KOPT-K1 (cell line): Measurements from ENCODE around the gene PLBD1.

ENCODE experiments used
- H3K27ac ChIP-seq: fragments of 200-600 bp; sonication (generic); 2 replicates; pipeline ENCODE4 v1.5.1; 2016; ENCODE audit warnings: antibody characterized with exemption, mild to moderate bottlenecking, low read depth, low read length; ENCODE audit not compliant: poor library complexity, severe bottlenecking
- H3K36me3 ChIP-seq: fragments of 200-600 bp; sonication (generic); 2 replicates; pipeline ENCODE4 v1.5.1; 2017; ENCODE audit warnings: antibody characterized with exemption, mild to moderate bottlenecking, low read length, moderate library complexity; ENCODE audit not compliant: insufficient read depth
- H3K9me3 ChIP-seq: fragments of 200-600 bp; sonication (generic); 2 replicates; pipeline ENCODE4 v1.5.1; 2017; ENCODE audit warnings: antibody characterized with exemption, low read length, mild to moderate bottlenecking; ENCODE audit not compliant: insufficient read depth, poor library complexity, severe bottlenecking

Gene PLBD1

DNA sequence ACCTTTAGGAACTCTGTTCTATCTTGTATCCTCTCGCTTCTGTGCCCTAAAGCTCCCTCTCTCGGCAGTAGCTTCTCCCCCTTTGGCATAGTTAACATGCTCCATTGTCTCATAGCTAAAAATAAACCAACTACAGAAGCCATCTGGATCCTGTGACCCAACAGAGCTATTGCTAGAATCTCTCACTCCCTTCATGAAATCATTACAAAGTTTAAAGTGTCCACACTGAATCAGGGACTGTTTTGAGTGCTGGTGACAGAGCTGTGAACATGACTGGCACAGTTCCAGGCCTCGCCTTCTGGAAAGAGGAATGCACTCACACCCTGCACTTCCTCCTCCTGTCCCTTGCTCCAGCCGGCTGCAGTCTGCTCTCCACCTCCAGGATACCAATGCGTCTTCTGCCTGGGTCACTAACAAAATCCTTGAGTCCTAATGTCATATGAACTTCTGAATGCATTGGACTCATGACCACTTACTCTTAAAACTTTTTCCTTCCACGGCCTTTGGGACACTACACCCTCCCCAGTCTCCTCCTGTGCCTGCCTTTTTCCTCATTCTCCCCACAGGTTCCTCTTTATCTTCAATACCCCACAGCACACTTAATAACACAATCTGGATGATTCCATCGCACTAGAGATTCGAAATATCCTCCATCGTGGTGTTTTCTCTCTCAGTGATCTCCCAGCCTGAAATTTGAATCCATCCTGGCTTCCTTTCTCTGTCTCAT lies 13.2 kb downstream of the PLBD1 start:
- no peaks in the 10 kb centered on the region for H3K9me3 ChIP-seq
- H3K27ac ChIP-seq = no peak overlapping the region
- no peaks in the 10 kb centered on the region for H3K36me3 ChIP-seq

DNA sequence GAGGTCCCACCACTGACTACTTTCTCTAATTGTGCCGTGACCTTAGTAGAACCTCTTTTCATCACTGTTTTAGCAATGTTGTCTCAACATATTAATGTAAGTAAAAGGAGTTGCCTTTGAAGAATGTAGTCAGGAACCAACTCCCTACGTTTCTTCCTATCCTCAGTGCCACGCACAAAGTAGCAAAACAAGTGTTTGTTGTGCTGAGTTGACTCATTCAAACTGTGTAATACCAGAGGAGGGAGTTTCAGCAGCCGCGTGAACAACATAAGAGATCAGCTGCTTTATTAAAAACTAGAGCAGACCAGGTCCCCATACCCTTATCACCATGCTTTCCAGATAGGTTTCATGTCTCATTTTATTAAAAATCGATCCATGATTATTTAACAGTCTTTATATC lies 19.1 kb downstream of the PLBD1 start:
- Histone ChIP-seq H3K9me3 (no peaks in the 10 kb centered on the region), H3K27ac (no peak overlapping the region), H3K36me3 (no peaks in the 10 kb centered on the region)

DNA sequence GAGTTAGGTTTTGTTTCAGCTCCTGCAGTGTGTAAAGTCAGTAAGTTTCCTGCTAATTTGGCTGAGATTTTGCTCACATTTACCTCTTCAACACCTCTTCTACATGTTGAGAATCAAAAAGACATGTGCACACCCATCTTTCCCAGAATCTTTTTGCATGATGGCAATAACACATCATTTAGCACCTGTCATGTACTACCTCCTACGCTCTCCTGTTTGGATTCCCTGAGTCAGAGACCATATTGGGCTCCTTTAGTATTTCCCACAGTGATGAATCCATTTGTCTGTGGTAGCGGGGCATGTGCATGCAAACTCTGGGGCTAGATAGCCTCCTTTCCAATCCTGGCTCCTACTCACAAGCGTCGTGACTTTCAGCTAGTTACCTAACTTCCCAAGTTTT lies 20.1 kb downstream of the PLBD1 start:
- no peak overlapping the region for H3K27ac ChIP-seq
- no peaks in the 10 kb centered on the region for H3K36me3 ChIP-seq

DNA sequence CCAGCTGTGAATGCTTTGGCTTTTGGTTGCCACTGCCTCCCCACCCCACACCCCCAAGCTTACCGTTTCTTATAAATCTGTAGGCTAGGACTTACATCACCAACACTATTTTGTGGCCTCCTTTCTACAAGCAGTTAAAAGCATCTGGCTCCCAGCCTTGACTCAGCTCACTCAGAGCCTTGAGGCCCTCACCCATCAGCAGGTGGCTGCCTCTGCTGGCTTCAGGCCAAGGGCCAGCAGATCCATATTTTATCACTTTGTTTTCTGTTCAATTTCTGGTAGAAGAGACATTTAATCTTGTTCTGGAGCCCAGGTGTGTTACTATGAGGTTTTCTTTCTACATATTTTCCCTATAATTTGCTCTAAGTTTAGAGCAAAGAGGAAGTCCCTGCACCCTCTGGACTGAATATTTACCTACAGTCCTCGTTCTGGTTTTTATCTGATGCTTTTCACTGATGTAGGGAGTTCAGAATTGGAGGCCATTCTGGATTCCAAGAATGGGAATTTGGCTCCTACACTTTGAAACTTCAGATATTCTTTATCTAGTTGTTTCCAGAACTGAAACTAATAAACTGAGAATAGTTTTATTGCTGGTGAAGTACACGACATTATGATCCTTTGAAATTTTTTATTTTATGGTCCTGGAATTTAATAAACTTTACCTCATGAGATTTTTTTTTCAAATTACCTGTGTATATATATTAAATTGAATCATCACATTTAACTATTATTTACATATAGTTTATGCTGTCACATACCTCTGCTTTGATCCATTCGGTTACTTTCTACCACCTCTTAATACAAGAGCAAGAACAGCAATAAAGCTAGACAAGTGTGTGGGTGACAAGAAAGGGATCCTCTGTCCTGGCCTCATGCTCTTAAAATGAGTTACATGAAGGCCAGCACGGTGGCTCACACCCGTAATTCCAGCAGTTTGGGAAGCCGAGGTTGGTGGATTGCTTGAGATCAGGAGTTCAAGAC lies 22.2 kb downstream of the PLBD1 start:
- Histone ChIP-seq H3K9me3 (no peaks in the 10 kb centered on the region), H3K36me3 (no peaks in the 10 kb centered on the region), H3K27ac (no peak overlapping the region)

More for the DNA sequence above, 20.1 kb downstream of the PLBD1 start:
- no peaks in the 10 kb centered on the region for H3K9me3 ChIP-seq

DNA sequence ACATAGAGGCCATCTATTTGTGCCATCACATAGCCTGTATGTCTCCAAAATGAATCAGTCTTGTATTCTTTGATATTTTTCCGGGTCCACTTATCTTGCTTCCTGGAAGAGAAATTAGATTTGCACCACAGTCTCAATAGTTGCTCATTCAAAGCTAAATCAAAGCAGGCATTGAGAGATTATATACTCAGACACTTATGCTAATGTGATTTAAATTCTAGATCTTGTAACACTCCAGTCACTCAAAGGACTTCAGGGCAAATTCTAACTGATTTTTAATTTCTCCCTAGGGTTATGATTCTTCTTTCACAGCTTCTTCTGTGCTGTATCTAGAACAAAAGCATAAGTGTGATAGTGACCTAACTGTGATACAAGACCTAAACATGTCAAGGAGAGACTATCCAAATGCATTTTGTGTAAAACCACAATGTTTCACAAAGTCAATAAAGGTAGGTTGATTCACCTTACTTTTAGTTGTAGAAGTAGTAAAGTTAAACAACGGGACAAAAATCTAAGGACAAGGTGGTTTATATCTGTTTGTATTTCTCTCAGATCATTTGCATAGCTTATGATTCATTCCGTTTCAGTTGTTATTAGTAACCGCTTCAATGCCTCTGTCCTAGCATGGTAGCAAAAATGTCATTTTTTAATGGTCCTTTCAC lies 26.8 kb downstream of the PLBD1 start:
- Histone ChIP-seq H3K9me3 (no peaks in the 10 kb centered on the region), H3K36me3 (no peaks in the 10 kb centered on the region), H3K27ac (no peak overlapping the region)

DNA sequence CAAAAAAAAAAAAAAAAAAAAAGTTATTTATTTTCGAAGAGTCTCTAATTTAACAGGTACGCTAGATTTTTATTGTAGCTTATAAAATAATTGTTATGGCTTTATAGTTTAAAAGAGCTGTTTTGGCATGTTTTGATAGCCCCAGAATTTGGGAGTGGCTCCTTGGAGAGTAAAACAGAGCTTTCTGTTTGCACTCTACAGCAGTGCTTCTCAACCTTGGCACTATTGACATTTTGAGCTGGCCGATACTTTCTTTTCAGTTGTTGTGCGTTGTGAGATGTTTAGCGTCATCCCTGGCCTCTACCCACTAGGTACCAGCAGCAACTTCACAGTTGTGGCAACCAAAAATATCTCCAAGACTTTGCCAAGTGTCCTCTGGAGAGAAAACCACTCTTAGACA lies 30.6 kb downstream of the PLBD1 start:
- no peak overlapping the region for H3K27ac ChIP-seq
- H3K36me3 ChIP-seq = no peaks in the 10 kb centered on the region
- no peaks in the 10 kb centered on the region for H3K9me3 ChIP-seq

DNA sequence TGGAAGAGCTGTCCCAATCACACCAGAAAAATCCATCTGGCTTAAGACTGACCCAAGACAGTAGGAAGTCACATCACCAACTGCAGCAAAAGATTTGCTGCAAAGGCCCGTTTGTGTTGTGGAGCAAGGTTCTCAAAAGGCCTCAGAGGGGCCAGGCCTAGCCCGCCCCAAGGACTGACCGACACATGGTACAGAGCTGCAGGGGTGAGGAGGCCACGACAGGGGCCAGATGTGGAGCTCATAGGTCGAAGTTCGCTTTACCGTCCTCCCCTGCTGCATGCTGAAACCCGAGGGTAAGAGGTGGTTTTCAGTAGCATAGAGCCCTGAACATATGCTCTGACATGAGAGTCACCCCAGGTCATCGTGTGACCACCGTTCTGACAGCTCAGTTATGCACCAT lies 35.5 kb downstream of the PLBD1 start:
- Histone ChIP-seq H3K36me3 (no peaks in the 10 kb centered on the region), H3K27ac (no peak overlapping the region), H3K9me3 (no peaks in the 10 kb centered on the region)

DNA sequence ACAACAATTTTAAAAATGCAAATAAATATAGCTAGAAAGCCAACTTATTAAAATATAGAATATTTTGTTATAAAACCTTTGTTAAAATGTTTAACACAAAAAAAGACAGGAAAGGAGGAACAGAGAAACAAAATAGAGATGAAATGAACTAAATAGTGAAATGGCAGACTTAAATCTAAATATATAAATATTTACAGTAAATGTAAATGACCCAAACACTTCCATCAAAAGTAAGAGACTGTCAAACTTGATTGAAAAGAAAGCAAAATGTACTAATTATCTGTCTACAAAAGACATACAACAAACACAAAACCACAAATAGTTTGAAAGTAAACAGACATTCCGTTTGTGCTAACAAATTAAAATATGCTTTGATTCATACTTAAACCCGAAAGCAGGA lies 41.7 kb downstream of the PLBD1 start:
- H3K27ac ChIP-seq = no peak overlapping the region
- no peaks in the 10 kb centered on the region for H3K36me3 ChIP-seq
- peaks cover 25% of the 10 kb centered on the region for H3K9me3 ChIP-seq

DNA sequence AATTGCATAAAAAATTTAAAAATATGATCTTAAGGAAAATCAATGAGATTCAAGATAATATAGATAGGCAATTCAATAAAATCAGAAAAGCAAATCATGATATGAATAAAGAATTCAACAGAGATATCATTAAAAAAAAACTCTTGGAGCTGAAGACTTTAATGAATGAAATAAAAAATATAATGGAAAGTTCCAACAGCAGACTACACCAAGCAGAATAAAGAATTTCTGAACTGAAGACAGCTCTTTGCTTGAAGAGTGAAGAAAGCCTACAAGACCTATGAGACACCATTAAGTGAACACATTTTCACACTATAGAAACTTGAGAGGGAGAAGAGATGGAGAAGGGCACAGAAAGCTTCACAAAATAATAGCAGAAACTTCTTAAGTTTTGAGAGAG lies 45.9 kb downstream of the PLBD1 start:
- Histone ChIP-seq H3K36me3 (no peaks in the 10 kb centered on the region), H3K9me3 (peaks cover 27% of the 10 kb centered on the region), H3K27ac (no peak overlapping the region)

DNA sequence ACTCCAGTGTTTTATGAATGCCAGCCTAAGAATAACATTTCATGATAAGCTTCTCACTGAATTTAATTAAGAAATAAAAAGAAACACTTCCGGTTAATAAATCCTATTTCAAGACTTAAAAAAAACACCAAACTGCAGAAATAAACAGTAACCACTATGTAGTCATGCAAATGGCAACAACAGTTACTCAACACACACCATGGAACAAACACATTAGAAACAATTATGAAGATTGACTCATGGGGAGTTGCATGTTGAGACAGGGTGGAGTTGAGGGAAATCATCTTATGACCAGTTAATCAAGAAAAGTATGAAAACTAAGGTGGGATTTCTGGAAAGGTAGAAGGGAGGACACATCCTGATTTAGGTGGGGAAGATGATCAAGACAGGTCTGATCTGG lies 52.7 kb downstream of the PLBD1 start:
- Histone ChIP-seq H3K27ac (no peak overlapping the region), H3K9me3 (no peaks in the 10 kb centered on the region), H3K36me3 (no peaks in the 10 kb centered on the region)

DNA sequence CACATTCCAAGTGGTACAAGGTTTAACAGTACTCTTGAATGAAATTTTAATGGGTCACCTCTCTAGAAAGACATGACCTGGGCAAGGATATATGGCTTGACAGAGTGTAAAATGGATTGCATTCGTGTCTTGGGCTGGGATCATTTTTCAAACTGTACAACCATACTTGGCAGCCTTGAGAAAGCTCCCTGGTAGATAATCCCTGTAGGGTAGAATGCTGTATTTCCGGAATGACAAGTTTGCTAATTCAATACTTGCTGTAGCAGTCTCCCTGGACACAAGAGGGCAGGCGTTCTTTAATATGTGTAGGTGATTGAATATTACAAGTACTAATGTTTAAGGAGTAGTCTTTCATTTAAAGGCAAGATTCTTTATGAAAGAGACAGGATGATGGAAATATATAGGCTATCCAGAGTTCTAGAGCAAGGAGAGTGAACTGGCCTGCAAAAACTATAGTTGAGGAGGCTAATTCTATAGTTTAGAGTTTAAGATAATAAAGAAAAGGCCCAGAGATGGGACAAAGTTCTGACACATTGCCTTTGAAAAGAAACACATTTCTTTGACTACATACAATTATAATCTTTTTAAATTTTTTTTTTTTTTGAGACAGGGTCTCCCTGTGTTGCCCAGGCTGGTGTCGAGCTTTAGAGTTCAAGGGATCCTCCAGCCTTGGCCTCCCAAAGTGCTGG lies 53.4 kb downstream of the PLBD1 start:
- no peaks in the 10 kb centered on the region for H3K36me3 ChIP-seq
- H3K27ac ChIP-seq = no peak overlapping the region
- no peaks in the 10 kb centered on the region for H3K9me3 ChIP-seq

DNA sequence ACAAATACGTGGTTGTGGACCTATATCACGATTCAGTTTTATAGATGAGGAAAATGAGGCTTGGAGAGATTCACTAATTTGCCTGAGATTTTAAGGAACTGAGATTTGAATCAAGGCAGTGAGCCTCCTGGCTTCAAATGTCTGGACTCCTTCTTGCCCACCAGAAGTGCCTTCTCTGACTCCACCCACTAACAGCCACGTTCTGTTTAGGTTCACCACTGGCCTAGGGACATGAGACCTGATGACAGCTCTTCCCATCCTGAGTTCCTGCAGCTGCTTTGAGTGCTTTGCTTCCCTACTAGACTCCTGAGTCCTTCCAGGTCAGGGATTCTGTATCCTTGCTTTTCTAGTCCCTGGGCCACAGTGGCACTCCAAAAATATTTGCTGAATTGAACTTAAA lies 57.1 kb downstream of the PLBD1 start:
- Histone ChIP-seq H3K27ac (no peak overlapping the region), H3K9me3 (no peaks in the 10 kb centered on the region), H3K36me3 (no peaks in the 10 kb centered on the region)

DNA sequence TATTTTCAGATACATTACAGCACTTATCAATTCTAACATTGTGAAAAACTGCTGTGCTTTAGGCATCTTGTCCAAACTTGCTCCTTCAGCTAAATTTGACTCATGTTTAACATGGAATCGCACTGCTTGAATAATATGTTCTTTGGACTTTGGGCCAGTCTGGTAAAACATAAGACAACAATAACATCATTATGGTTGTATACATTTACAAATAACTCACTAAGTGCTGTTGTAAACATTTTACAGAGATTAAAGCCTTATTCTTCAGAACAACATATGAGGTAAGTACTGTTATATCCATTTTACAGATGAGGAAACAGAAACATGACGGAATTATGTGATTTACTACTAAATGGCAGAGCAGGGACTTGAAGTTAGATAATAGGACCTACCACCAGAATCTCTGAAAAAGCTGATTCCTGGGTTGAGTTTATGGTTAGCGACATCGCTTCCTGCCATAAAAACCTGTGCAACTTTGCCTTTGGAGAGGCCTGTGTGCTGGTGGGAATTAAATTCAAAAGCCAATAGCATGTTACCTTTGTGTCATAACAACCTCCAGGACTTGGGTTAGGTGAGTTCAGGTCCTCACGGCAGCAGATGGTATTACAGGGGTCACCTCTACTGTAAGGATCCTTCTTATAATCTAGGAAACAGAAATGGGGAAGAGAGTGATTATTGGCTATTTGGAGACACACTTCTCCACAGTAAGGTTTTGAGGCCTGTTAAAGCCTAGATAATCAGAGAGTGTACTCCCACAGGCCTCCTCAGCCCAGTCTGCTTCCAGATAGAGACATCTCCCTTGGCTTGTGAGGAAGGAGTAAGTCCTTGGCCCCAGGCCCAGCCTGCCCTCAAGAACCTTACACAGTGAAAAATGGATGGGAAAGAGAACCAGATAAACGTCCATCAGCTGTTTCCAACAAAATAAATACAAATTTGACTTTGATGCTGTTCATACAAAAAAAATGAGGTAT lies 61.8 kb downstream of the PLBD1 start:
- H3K27ac ChIP-seq = no peak overlapping the region
- H3K9me3 ChIP-seq = no peaks in the 10 kb centered on the region
- peaks cover 20% of the 10 kb centered on the region for H3K36me3 ChIP-seq

DNA sequence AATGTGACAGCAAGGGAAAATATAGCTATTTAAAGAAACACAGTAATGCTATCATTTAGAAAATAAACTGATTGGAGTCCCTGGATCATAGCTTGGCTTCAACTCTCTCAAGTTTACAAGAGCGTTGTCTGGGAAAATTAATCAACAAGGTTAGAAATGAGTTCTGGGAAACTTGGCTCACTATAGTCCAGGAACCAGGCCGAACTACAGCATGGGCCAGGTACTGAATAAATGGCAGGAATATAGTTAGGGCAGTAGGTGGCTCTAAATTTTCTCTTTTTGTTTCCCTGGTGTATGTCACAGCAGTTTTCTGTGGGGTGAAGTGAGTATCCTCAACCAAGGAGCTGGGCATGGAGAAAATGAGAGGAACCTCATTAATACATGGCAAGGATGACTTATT lies 72.4 kb downstream of the PLBD1 start:
- Histone ChIP-seq H3K36me3 (peaks cover 82% of the 10 kb centered on the region), H3K27ac (no peak overlapping the region), H3K9me3 (no peaks in the 10 kb centered on the region)
